ENCODE data around the gene ANKRD30B.
A peak's percentile ranks its signal among the peaks of the same experiment; 100 is the strongest.
"Not testable (repeated sequence)": the region's sequence is repeated elsewhere in the genome, so short reads cannot be mapped to it uniquely, and the experiment has no call there.

Gene ANKRD30B

DNA sequence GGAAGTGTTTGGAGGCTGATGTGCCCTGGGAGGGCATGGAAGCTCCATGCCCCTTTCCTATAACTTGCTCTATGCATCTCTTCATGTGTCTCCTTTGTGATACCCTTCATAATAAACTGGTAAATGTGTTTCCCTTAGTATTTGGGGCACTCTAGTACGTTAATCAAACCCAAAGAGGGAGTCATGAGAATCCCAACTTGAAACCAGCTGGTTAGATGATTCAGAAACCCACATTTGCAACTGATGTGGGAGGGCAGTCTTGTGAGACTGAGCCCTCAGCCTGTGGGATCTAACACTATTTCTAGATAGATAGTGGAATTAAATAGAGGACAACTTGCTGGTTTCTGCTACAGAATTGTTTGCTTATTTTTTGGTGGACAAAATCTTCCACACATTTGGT is 20.3 kb downstream of the ANKRD30B start:
- DNase-seq (ENCODE audit: low read depth) = peak; percentile 1
- H3K4me3 ChIP-seq (ENCODE audit: low read length) = no peak overlapping the region
- TF ChIP-seq, protein P1, sequence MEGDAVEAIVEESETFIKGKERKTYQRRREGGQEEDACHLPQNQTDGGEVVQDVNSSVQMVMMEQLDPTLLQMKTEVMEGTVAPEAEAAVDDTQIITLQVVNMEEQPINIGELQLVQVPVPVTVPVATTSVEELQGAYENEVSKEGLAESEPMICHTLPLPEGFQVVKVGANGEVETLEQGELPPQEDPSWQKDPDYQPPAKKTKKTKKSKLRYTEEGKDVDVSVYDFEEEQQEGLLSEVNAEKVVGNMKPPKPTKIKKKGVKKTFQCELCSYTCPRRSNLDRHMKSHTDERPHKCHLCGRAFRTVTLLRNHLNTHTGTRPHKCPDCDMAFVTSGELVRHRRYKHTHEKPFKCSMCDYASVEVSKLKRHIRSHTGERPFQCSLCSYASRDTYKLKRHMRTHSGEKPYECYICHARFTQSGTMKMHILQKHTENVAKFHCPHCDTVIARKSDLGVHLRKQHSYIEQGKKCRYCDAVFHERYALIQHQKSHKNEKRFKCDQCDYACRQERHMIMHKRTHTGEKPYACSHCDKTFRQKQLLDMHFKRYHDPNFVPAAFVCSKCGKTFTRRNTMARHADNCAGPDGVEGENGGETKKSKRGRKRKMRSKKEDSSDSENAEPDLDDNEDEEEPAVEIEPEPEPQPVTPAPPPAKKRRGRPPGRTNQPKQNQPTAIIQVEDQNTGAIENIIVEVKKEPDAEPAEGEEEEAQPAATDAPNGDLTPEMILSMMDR (conservative IDR thresholded peaks at IDR 0.05; ENCODE audit: low read length) = no peak

DNA sequence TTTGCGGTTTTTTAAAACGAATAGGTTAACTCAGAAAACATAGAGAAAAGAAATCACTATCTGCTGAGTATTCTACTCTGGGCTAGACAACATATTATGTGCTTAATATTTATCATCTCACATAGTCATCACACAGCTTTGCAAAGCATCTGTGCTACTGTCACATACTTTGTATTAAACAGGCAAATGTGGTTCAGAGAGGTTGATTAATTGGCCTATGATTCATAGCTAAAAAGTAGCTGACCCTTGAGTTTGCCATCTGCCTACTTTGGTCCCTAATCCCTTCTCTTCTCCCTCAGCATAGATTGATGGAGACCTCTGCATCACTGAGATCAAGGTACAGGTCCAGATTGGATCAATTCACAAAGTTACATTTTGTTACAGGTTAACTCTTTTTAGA is 21.4 kb downstream of the ANKRD30B start:
- DNase-seq (ENCODE audit: low read depth) = no peak
- no peak overlapping the region for H3K4me3 ChIP-seq (ENCODE audit: low read length)
- TF ChIP-seq, protein P1 (conservative IDR thresholded peaks at IDR 0.05; ENCODE audit: low read length) = no peak

DNA sequence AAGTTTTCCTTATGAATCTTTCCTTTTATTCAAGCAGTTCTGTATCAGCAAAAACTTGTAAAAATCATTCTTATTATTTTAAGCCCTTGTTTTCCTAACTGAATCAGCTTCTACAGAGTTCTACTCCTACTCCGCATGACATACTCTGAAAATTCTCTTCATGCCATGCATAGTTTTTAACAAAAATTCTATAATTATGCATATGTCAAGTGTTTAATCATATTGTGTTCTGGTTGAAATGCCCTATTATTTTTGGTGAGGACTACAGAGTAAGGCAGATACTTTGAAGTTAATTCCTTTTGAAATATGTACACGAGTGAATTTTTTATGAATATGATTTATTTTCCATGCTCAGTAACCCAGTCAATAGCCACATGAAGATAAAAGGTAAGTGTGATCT is 28.8 kb downstream of the ANKRD30B start:
- peak; percentile 1 for DNase-seq (ENCODE audit: low read depth)
- TF ChIP-seq, protein P1 (conservative IDR thresholded peaks at IDR 0.05; ENCODE audit: low read length) = no peak
- H3K4me3 ChIP-seq (ENCODE audit: low read length) = no peak overlapping the region

DNA sequence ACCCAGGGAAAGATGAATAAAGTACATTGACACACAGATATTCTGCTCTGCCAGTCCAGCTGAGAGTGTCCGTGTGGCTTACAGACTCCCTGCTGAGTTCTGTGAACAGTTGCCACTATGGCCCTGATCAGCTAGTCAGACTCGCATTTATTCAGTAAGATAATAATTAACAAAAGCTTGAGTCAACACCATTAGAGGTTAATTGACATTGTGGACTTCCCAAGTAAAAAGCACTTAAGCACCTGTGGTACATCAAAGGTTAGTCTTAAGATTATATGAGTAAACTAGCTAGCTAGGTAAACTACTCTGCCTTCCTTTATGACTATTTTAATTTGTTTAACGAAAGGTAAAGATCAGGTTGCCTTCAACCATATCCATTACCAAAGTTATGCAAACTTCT is 33.7 kb downstream of the ANKRD30B start:
- H3K4me3 ChIP-seq (ENCODE audit: low read length) = no peak overlapping the region
- TF ChIP-seq, protein P1 (conservative IDR thresholded peaks at IDR 0.05; ENCODE audit: low read length) = no peak
- no peak for DNase-seq (ENCODE audit: low read depth)

DNA sequence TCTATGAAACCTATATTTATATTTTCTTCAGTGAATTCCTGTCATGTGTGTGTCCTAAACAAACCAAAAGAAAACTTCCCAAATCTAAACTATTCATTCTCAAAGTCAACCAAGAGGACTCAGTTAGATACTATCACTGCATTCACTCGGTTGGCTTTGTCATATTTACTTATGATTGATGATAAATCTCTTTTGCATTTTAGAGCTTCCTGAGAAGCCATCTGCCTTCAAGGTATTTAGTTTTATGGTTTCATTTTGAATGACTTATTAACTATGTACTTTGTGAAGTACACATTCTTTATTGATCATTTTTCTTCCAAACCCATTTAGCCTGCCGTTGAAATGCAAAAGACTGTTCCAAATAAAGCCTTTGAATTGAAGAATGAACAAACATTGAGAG is 36.2 kb downstream of the ANKRD30B start:
- no peak for DNase-seq (ENCODE audit: low read depth)
- TF ChIP-seq, protein P1 (conservative IDR thresholded peaks at IDR 0.05; ENCODE audit: low read length) = no peak
- H3K4me3 ChIP-seq (ENCODE audit: low read length) = no peak overlapping the region

DNA sequence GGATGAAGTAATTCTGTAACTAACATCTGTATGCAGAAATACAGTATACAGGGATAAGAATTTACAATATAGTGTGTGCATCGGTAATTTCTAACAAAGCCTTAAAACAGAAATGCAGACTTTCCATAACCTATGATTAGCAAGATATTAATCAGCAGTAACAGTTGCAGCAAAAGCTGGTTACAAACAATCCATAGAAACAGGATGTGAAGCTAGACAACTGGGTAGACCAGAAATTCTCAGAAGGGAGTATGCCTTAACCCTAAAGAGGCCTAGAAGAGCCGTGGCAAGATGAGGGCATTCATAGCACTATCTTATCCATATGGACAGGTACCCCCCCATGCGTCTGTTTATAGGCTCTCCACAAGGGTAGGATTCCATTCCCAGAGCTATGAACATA is 48.9 kb downstream of the ANKRD30B start:
- H3K4me3 ChIP-seq (ENCODE audit: low read length); DNase-seq (ENCODE audit: low read depth): not testable (repeated sequence)

DNA sequence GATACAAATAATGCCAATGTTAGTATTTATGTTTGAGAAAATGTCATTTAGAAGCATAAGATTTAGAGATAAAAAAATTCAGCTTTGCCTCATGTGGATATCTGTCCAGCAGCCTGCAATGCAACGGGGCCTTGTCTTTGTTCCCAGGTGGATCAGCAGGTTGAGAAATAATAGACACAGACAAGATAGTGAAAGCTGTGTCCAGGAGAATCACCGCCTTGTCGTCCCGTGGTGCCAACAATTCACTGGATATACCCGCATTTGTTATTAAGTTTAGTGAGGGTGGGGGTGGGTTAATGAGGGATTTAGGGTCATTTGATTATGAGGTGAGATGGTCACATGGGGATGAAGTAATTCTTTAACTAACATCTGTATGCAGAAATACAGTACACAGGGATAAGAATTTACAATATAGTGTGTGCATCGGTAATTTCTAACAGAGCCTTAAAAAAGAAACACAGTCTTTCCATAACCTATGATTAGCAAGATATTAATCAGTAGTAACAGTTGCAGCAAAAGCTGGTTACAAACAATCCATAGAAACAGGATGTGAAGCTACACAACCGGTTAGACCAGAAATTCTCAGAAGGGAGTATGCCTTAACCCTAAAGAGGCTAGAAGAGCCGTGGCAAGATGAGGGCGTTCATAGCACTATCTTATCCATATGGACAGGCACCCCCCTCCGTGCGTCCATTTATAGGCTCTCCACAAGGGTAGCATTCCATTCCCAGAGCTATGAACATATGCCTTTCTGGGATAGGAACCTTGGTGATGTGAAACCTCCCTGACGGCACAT is 50.2 kb downstream of the ANKRD30B start:
- DNase-seq (ENCODE audit: low read depth); H3K4me3 ChIP-seq (ENCODE audit: low read length): not testable (repeated sequence)

DNA sequence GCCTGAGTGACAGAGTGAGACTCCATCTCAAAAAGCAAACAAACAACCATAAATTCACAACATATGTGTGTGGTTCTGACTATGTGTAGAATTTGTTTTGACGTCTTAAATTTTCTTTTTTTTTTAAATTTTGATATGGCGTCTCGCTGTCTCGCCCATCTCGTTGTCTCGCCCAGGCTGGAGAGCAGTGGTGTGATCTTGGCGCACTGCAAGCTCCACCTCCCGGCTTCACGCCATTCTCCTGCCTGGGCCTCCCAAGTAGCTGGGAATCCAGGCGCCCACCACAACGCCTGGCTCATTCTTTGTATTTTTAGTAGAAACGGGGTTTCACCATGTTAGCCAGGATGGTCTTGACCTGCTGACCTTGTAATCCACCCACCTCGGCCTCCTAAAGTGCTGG is 63.1 kb downstream of the ANKRD30B start:
- H3K4me3 ChIP-seq (ENCODE audit: low read length); DNase-seq (ENCODE audit: low read depth): not testable (repeated sequence)

DNA sequence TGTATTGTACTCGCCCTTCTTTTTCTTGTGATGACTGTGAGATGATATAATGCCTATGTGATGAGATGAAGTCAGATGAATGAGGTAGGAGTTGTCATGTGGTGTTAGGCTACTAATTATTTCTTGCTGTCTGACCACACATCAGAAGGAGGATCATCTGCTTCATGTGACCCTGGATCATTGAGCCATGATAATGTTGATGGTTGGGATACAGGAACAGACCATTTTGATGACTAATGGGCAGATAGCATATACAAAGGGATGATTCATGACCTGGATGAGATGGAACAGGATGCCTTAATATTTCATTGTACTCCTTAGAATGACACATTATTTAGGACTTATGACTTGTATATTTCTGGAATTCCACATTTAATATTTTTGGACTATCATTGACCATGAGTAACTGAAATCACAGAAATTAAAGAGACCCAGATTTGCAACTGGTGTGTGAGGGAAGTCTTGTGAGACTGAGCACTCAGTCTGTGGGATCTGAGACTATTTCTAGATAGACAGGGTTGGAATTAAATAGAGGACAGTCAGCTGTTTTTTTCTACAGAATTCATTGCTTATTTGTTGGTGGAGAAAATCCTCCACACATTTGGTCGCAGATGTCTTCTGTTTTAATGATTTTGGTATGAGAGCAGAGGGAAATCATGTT is 79.1 kb downstream of the ANKRD30B start:
- not testable (repeated sequence) for H3K4me3 ChIP-seq (ENCODE audit: low read length)
- peak; percentile 22 for DNase-seq (ENCODE audit: low read depth)

DNA sequence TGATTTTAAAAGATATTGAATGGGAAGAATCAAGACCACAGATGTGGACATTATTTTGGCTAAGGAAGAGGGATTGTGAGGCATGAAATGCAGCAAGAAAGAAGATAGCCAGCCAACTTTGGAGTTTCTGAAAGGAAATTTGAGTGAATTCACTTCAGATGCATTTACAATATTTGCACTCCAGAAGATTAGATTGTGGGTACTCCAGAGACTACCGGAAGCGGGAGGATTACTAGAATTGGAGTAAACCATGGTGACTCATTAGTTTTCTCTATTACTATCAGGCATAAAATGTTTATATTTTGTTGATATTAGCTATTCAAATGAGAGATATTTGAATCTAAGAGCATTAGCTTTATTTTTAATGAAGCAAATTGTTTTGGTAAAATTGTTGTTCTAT is 93.6 kb downstream of the ANKRD30B start:
- not testable (repeated sequence) for DNase-seq (ENCODE audit: low read depth); H3K4me3 ChIP-seq (ENCODE audit: low read length)

DNA sequence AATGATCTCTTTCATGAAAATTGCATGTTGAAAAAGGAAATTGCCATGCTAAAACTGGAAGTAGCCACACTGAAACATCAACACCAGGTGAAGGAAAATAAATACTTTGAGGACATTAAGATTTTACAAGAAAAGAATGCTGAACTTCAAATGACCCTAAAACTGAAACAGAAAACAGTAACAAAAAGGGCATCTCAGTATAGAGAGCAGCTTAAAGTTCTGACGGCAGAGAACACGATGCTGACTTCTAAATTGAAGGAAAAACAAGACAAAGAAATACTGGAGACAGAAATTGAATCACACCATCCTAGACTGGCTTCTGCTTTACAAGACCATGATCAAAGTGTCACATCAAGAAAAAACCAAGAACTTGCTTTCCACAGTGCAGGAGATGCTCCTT is 103.6 kb downstream of the ANKRD30B start:
- not testable (repeated sequence) for DNase-seq (ENCODE audit: low read depth); H3K4me3 ChIP-seq (ENCODE audit: low read length)

DNA sequence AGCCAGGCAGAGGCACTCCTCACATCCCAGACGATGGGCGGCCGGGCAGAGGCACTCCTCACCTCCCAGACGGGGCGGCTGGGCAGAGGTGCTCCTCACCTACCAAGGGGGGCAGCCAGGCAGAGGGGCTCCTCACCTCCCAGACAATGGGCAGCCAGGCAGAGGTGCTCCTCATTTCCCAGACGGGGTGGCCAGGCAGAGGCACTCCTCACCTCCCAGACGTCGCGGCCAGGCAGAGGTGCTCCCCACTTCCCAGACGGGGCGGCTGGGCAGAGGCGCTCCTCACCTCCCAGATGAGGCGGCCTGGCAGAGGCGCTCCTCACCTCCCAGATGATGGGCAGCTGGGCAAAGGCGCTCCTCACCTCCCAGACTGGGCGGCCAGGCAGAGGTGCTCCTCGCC is 107.7 kb downstream of the ANKRD30B start:
- not testable (repeated sequence) for DNase-seq (ENCODE audit: low read depth); H3K4me3 ChIP-seq (ENCODE audit: low read length)

DNA sequence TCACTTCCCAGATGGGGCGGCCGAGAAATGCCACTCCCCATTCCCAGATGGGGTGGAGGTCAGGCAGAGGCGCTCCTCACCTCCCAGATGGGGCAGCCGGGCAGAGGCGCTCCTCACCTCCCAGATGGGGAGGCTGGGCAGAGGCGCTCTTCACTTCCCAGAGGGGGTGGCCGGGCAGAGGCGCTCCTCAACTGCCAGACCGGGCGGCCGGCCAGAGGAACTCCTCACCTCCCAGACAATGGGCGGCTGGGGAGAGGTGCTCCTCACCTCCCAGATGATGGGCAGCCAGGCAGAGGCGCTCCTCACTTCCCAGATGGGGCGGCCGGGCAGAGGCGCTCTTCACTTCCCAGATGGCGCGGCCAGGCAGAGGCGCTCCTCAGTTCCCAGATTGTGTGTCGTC is 108.3 kb downstream of the ANKRD30B start:
- H3K4me3 ChIP-seq (ENCODE audit: low read length); DNase-seq (ENCODE audit: low read depth): not testable (repeated sequence)

All from AG10803 (cell line).